GM19043 (cell line): Measurements from ENCODE around the gene MIEF1.

ENCODE experiments used
- ATAC-seq: cut with Tn5 transposase; IDR thresholded peaks from one replicate; pipeline ENCODE4 v1.9.1; 2021; ENCODE audit warnings: low read depth; ENCODE audit not compliant: unreplicated experiment

The MIEF1 gene

GRCh38 chr22:39554151-39554550 is 52.1 kb downstream of the MIEF1 start:
- ATAC-seq = no peak

GRCh38 chr22:39556970-39557841 is 55.1 kb downstream of the MIEF1 start:
- ATAC-seq = no peak

GRCh38 chr22:39558254-39558727 is 56.2 kb downstream of the MIEF1 start:
- no peak for ATAC-seq

- no peak for ATAC-seq
Measured at GRCh38 chr22:39558950-39559349, 56.9 kb downstream of the MIEF1 start.

GRCh38 chr22:39559456-39560105 is 57.5 kb downstream of the MIEF1 start:
- ATAC-seq = no peak

- no peak for ATAC-seq
Measured at GRCh38 chr22:39560127-39560526, 58.0 kb downstream of the MIEF1 start.

GRCh38 chr22:39562839-39563489 is 60.9 kb downstream of the MIEF1 start:
- ATAC-seq = no peak

GRCh38 chr22:39563571-39564428 is 61.7 kb downstream of the MIEF1 start:
- no peak for ATAC-seq

GRCh38 chr22:39565414-39565944 is 63.4 kb downstream of the MIEF1 start:
- ATAC-seq = no peak

- no peak for ATAC-seq
Measured at GRCh38 chr22:39567135-39567946, 65.3 kb downstream of the MIEF1 start.
